Measurements from ENCODE around the gene TGM2. TPM values are rescaled to one million over a fixed set of nuclear protein-coding genes. Genes with fewer than 3 reads are reported as not detected.

TGM2 gene
- total and polyA plus RNA-seq, 9 of the 15 experiments (the other 6 are each of a cell fraction or from before 2014, with no cell fraction given): 5.5 to 78.5 (median 37.6) TPM

DNA sequence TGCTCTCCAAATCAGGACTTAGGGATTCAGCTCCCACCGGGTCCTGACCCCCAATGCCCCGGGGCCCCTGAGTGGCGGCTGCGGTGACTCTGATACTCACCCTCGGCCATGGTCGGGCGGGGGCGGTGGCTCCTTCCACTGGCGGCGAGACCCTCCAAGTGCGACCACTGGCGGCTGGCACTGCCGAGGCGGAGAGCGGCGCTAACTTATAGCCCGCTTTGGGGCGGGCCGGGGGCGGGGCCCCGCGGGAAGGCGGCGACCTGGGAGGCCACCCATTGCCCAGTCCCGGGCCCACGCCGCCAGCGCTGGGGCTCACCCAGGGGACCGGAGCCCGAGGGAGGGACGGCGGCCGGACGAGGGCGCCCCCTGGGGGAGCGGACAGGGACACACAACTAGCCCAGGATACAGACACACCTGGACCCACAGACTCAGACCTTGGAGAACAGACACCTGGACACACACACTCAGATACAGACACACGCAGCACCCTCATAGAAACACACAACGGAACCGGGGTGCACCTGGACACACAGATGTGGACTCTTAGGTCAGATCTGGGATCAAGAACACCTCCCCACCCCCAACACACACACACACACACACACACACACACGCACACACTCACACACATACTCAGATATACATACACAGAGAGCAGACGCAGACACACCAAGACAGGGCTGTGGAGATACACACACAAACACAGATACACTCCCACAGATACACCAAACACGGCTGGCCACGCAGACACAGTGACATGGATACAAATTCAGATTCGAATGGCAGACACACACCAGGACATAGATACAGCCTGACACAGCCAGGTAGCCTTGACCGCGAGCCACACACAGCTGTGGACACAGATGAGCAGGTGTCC, at the start of gene TGM2 (continued):
- TF ChIP-seq, protein P1, sequence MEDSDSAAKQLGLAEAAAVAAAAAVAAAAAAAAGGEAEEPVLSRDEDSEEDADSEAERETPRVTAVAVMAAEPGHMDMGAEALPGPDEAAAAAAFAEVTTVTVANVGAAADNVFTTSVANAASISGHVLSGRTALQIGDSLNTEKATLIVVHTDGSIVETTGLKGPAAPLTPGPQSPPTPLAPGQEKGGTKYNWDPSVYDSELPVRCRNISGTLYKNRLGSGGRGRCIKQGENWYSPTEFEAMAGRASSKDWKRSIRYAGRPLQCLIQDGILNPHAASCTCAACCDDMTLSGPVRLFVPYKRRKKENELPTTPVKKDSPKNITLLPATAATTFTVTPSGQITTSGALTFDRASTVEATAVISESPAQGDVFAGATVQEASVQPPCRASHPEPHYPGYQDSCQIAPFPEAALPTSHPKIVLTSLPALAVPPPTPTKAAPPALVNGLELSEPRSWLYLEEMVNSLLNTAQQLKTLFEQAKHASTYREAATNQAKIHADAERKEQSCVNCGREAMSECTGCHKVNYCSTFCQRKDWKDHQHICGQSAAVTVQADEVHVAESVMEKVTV (CRISPR knock-in tag; IDR thresholded peaks at IDR 0.05): peak; percentile 95
- TF ChIP-seq PRMT5 (CRISPR knock-in tag; IDR thresholded peaks at IDR 0.05): no peak
- no peak for TF ChIP-seq ZSCAN32 (CRISPR knock-in tag; IDR thresholded peaks at IDR 0.05)
- TF ChIP-seq, protein P2, sequence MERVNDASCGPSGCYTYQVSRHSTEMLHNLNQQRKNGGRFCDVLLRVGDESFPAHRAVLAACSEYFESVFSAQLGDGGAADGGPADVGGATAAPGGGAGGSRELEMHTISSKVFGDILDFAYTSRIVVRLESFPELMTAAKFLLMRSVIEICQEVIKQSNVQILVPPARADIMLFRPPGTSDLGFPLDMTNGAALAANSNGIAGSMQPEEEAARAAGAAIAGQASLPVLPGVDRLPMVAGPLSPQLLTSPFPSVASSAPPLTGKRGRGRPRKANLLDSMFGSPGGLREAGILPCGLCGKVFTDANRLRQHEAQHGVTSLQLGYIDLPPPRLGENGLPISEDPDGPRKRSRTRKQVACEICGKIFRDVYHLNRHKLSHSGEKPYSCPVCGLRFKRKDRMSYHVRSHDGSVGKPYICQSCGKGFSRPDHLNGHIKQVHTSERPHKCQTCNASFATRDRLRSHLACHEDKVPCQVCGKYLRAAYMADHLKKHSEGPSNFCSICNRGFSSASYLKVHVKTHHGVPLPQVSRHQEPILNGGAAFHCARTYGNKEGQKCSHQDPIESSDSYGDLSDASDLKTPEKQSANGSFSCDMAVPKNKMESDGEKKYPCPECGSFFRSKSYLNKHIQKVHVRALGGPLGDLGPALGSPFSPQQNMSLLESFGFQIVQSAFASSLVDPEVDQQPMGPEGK (CRISPR knock-in tag; IDR thresholded peaks at IDR 0.05; ENCODE audit: borderline replicate concordance): no peak
- peak; percentile 92 for TF ChIP-seq REST (IDR thresholded peaks at IDR 0.05; ENCODE audit: borderline replicate concordance)
- TF ChIP-seq REST (CRISPR knock-in tag; IDR thresholded peaks at IDR 0.05; ENCODE audit: low read depth): no peak
- no peak for TF ChIP-seq MITF (IDR thresholded peaks at IDR 0.05)
- TF ChIP-seq CBX1 (IDR thresholded peaks at IDR 0.05; ENCODE audit: low read depth): no peak
